ENCODE measurements around the gene IL4R. TPM values are rescaled to one million over a fixed set of nuclear protein-coding genes. Genes with fewer than 3 reads are reported as not detected.
"Not testable (repeated sequence)": the region's sequence is repeated elsewhere in the genome, so short reads cannot be mapped to it uniquely, and the experiment has no call there.

The IL4R gene
- polyA plus RNA-seq, 2 donors, result 51.1 to 60.0 TPM

DNA sequence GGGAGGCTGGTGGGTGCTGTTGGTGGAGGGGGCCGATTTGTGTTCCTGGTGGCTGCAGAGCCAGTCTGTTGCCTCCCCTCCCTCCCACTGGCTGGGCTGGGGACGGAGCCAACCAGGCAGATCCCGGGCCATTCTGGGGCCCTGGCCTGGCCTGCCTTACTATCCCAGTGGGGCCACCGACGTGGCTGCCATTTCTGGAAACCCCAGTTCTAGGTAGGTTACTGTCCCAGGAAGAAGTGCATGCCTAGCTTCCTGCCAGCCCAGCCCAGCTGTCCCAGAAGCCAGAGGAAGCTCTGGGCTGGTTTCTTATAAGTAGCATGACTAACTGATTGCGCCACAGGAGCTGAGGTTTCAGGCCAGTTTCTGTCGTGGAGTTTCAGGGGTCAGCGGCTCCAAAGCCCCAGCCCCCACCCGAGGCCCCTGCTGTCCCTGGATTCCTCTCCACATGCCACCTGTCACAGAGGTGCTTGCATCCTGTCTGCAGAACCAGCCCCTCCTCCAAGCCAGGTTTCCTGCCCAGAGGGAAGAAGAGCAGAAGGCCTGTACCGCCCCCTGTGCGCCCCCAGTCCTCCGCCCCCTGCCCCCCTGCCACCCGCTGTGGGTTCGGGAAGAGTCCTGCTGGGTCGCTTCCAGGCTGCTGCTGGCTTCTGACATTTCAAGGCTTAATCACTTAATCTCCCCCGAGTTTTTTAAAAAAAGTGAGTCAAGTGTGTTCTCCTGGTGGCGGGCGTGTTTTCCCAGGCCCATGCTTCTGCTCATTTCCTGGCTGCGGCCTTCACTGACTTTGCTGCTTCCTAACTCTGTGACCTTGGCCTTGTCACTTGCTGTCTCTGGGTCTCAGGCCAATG is 13.2 kb downstream of the IL4R start:
- 10 to 15% methylated on average over 19 of the region's 19 CpGs for WGBS, 2 donors
- H3K4me1 ChIP-seq (ENCODE audit: control insufficient read depth in 2 of 2, insufficient read depth in 2 of 2, low read length in 1 of 2), result peaks cover 7 to 23% of the 10 kb centered on the region in 2 donors
- no peak overlapping the region for H3K4me3 ChIP-seq (ENCODE audit: low read depth in 1 of 2, low read length in 2 of 2)

DNA sequence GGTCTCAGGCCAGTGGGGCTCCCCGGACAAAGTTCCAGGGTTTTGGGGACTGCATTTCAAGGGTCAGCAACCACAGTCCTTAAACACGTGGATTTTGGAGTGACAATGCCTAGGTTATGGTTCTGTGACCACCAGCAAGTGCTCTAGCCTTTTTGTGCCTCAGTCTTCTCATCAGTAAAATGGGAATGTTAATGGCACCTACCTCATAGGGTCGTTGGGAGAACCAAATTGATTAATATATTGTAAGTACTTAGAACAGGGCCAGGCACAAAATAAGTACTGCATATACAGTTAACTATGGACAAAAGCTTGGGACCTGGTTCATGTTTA is 13.8 kb downstream of the IL4R start:
- peak overlapping the region; percentile 99 for H3K27ac ChIP-seq (ENCODE audit: low read depth in 2 of 2, low read length in 1 of 2)
- H3K4me3 ChIP-seq (ENCODE audit: low read depth in 1 of 2, low read length in 2 of 2), result no peak overlapping the region
- no peaks in the 10 kb centered on the region for H3K9me3 ChIP-seq (ENCODE audit: control insufficient read depth in 2 of 2, insufficient read depth in 1 of 2, low read depth in 1 of 2, low read length in 1 of 2)
- peaks cover 7 to 23% of the 10 kb centered on the region in 2 donors for H3K4me1 ChIP-seq (ENCODE audit: control insufficient read depth in 2 of 2, insufficient read depth in 2 of 2, low read length in 1 of 2)
- 27 to 39% methylated on average over 3 of the region's 3 CpGs for WGBS, 2 donors
- H3K27me3 ChIP-seq (ENCODE audit: control insufficient read depth in 1 of 2, insufficient read depth in 2 of 2, low read length in 2 of 2), result no peaks in the 10 kb centered on the region
- H3K36me3 ChIP-seq (ENCODE audit: control insufficient read depth in 2 of 2, insufficient read depth in 2 of 2, low read length in 1 of 2), result peaks cover 0 to 6% of the 10 kb centered on the region in 2 donors

More for the DNA sequence above, 13.2 kb downstream of the IL4R start:
- Histone ChIP-seq H3K36me3 (ENCODE audit: control insufficient read depth in 2 of 2, insufficient read depth in 2 of 2, low read length in 1 of 2) (peaks cover 0 to 6% of the 10 kb centered on the region in 2 donors), H3K27ac (ENCODE audit: low read depth in 2 of 2, low read length in 1 of 2) (peak overlapping the region; percentile 99), H3K9me3 (ENCODE audit: control insufficient read depth in 2 of 2, insufficient read depth in 1 of 2, low read depth in 1 of 2, low read length in 1 of 2) (no peaks in the 10 kb centered on the region), H3K27me3 (ENCODE audit: control insufficient read depth in 1 of 2, insufficient read depth in 2 of 2, low read length in 2 of 2) (no peaks in the 10 kb centered on the region)

DNA sequence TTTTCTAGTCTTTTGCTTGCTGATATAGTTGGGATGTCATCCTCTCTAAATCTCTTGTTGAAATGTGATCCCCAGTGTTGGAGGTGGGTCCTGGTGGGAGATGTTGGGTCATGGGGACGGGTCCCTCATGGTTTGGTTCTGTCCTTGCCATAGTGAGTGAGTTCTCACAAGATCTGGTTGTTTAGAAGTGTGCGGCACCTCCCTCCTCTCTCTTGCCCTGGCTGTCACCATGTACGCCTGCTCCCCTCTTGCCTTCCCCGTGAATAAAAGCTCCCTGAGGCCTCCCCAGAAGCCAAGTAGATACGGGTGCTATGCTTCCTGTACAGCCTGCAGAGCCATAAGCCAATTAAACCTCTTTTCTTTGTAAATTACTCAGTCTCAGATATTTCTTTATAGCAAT is 15.2 kb downstream of the IL4R start:
- 79 to 91% methylated on average over 5 of the region's 5 CpGs for WGBS, 2 donors
- Histone ChIP-seq H3K4me1 (ENCODE audit: control insufficient read depth in 2 of 2, insufficient read depth in 2 of 2, low read length in 1 of 2) (peaks cover 7 to 19% of the 10 kb centered on the region in 2 donors), H3K4me3 (ENCODE audit: low read depth in 1 of 2, low read length in 2 of 2) (no peak overlapping the region), H3K27ac (ENCODE audit: low read depth in 2 of 2, low read length in 1 of 2) (peak overlapping the region; percentile 66 to 87), H3K36me3 (ENCODE audit: control insufficient read depth in 2 of 2, insufficient read depth in 2 of 2, low read length in 1 of 2) (peaks cover 4 to 6% of the 10 kb centered on the region in 2 donors), H3K27me3 (ENCODE audit: control insufficient read depth in 1 of 2, insufficient read depth in 2 of 2, low read length in 2 of 2) (no peaks in the 10 kb centered on the region), H3K9me3 (ENCODE audit: control insufficient read depth in 2 of 2, insufficient read depth in 1 of 2, low read depth in 1 of 2, low read length in 1 of 2) (no peaks in the 10 kb centered on the region)

- H3K36me3 ChIP-seq (ENCODE audit: control insufficient read depth in 2 of 2, insufficient read depth in 2 of 2, low read length in 1 of 2); H3K27me3 ChIP-seq (ENCODE audit: control insufficient read depth in 1 of 2, insufficient read depth in 2 of 2, low read length in 2 of 2); H3K9me3 ChIP-seq (ENCODE audit: control insufficient read depth in 2 of 2, insufficient read depth in 1 of 2, low read depth in 1 of 2, low read length in 1 of 2); H3K4me3 ChIP-seq (ENCODE audit: low read depth in 1 of 2, low read length in 2 of 2): not testable (repeated sequence)
- peaks cover 7 to 14% of the 10 kb centered on the region in 2 donors for H3K4me1 ChIP-seq (ENCODE audit: control insufficient read depth in 2 of 2, insufficient read depth in 2 of 2, low read length in 1 of 2)
- WGBS, 2 donors, result 64 to 70% methylated on average over 8 of the region's 8 CpGs
- peak overlapping the region; percentile 90 to 94 for H3K27ac ChIP-seq (ENCODE audit: low read depth in 2 of 2, low read length in 1 of 2)
Observed at GRCh38 chr16:27329376-27330079, 15.8 kb downstream of the IL4R start.

DNA sequence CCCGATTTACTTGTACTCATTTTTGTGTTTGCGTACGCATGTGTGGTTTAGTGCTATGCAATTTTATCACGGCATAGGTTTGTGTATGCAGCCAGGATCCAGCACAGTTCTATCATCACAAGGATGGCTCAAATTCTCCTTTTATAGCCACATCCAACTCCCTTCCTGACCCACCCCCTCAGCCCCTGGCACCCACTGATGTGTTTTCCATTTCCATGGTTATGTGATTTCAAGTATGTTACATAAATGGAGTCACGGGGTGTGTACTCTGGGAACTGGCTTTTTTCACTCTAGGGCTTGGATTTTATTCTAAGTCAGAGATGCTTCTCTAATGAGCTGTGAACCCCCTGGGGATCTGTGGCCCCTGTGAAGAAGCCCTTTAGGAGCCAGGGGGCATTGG is 16.8 kb downstream of the IL4R start:
- Histone ChIP-seq H3K9me3 (ENCODE audit: control insufficient read depth in 2 of 2, insufficient read depth in 1 of 2, low read depth in 1 of 2, low read length in 1 of 2) (no peaks in the 10 kb centered on the region), H3K27ac (ENCODE audit: low read depth in 2 of 2, low read length in 1 of 2) (peak overlapping the region; percentile 90 to 94), H3K4me1 (ENCODE audit: control insufficient read depth in 2 of 2, insufficient read depth in 2 of 2, low read length in 1 of 2) (peaks cover 7 to 8% of the 10 kb centered on the region in 2 donors), H3K4me3 (ENCODE audit: low read depth in 1 of 2, low read length in 2 of 2) (no peak overlapping the region), H3K27me3 (ENCODE audit: control insufficient read depth in 1 of 2, insufficient read depth in 2 of 2, low read length in 2 of 2) (no peaks in the 10 kb centered on the region), H3K36me3 (ENCODE audit: control insufficient read depth in 2 of 2, insufficient read depth in 2 of 2, low read length in 1 of 2) (peaks cover 2 to 4% of the 10 kb centered on the region in 2 donors)
- WGBS, 2 donors, result 40 to 55% methylated on average over 5 of the region's 5 CpGs

- H3K4me1 ChIP-seq (ENCODE audit: control insufficient read depth in 2 of 2, insufficient read depth in 2 of 2, low read length in 1 of 2), result peaks cover 0 to under 1% of the 10 kb centered on the region in 2 donors
- peaks cover 3 to 4% of the 10 kb centered on the region in 2 donors for H3K36me3 ChIP-seq (ENCODE audit: control insufficient read depth in 2 of 2, insufficient read depth in 2 of 2, low read length in 1 of 2)
- WGBS, 2 donors, result 63 to 70% methylated on average over 6 of the region's 6 CpGs
Observed at GRCh38 chr16:27332105-27332504, 18.3 kb downstream of the IL4R start.

DNA sequence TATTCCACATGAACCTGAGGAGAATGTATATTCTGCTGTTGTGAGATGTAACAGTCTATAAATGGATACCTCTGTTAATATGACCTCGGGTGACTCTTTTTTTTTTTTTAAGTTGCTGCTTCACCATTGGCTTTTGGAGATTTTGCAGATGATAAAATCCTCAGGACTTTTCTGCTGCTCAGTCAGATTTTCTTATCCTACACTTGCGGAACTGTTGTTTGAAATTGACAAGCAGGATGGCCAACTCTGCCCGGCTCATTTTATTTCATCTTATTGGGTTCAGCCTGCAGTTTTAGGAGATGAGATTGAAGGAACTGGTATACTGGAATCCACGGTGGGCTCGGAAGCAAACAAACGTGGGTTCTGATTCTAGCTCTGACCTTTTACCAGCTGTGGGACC is 19.3 kb downstream of the IL4R start:
- no peaks in the 10 kb centered on the region for H3K4me1 ChIP-seq (ENCODE audit: control insufficient read depth in 2 of 2, insufficient read depth in 2 of 2, low read length in 1 of 2)
- WGBS, 2 donors, result 80 to 84% methylated on average over 6 of the region's 6 CpGs
- no peaks in the 10 kb centered on the region for H3K27me3 ChIP-seq (ENCODE audit: control insufficient read depth in 1 of 2, insufficient read depth in 2 of 2, low read length in 2 of 2)
- peak overlapping the region; percentile 59 to 67 for H3K27ac ChIP-seq (ENCODE audit: low read depth in 2 of 2, low read length in 1 of 2)
- H3K9me3 ChIP-seq (ENCODE audit: control insufficient read depth in 2 of 2, insufficient read depth in 1 of 2, low read depth in 1 of 2, low read length in 1 of 2), result no peaks in the 10 kb centered on the region
- H3K36me3 ChIP-seq (ENCODE audit: control insufficient read depth in 2 of 2, insufficient read depth in 2 of 2, low read length in 1 of 2), result peaks cover 4% of the 10 kb centered on the region in 2 donors
- no peak overlapping the region for H3K4me3 ChIP-seq (ENCODE audit: low read depth in 1 of 2, low read length in 2 of 2)

More at GRCh38 chr16:27332105-27332504, 18.3 kb downstream of the IL4R start:
- H3K27ac ChIP-seq (ENCODE audit: low read depth in 2 of 2, low read length in 1 of 2), result peak overlapping the region in 1 of 2 donors; percentile 81
- H3K27me3 ChIP-seq (ENCODE audit: control insufficient read depth in 1 of 2, insufficient read depth in 2 of 2, low read length in 2 of 2), result no peaks in the 10 kb centered on the region
- H3K4me3 ChIP-seq (ENCODE audit: low read depth in 1 of 2, low read length in 2 of 2), result no peak overlapping the region
- H3K9me3 ChIP-seq (ENCODE audit: control insufficient read depth in 2 of 2, insufficient read depth in 1 of 2, low read depth in 1 of 2, low read length in 1 of 2), result no peaks in the 10 kb centered on the region

DNA sequence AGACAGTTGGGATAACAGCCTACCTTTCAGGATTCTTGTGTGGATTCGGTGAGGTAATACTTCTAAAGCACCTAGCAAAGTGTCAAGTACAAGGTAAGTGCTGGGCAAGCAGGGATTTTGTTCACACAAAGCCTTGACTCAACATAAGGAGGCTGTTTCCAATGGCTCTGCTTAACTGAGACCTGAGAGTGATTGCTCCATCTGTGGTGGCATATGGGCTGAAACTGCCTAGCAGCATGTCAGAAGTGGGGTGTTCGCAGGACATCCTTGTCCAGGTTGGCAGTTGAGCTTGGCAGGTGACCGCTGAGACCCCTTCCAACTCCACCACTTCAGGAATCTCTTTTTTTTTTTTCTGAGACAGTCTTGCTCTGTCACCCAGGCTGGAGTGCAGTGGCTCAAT is 19.8 kb downstream of the IL4R start:
- no peaks in the 10 kb centered on the region for H3K4me1 ChIP-seq (ENCODE audit: control insufficient read depth in 2 of 2, insufficient read depth in 2 of 2, low read length in 1 of 2)
- H3K4me3 ChIP-seq (ENCODE audit: low read depth in 1 of 2, low read length in 2 of 2), result no peak overlapping the region
- H3K27ac ChIP-seq (ENCODE audit: low read depth in 2 of 2, low read length in 1 of 2), result peak overlapping the region; percentile 59 to 67
- 91 to 93% methylated on average over 3 of the region's 3 CpGs for WGBS, 2 donors
- H3K36me3 ChIP-seq (ENCODE audit: control insufficient read depth in 2 of 2, insufficient read depth in 2 of 2, low read length in 1 of 2), result peaks cover 4% of the 10 kb centered on the region in 2 donors
- H3K27me3 ChIP-seq (ENCODE audit: control insufficient read depth in 1 of 2, insufficient read depth in 2 of 2, low read length in 2 of 2), result no peaks in the 10 kb centered on the region
- H3K9me3 ChIP-seq (ENCODE audit: control insufficient read depth in 2 of 2, insufficient read depth in 1 of 2, low read depth in 1 of 2, low read length in 1 of 2), result no peaks in the 10 kb centered on the region

- H3K36me3 ChIP-seq (ENCODE audit: control insufficient read depth in 2 of 2, insufficient read depth in 2 of 2, low read length in 1 of 2), result peaks cover 4% of the 10 kb centered on the region in 2 donors
- H3K27ac ChIP-seq (ENCODE audit: low read depth in 2 of 2, low read length in 1 of 2), result peak overlapping the region in 1 of 2 donors; percentile 37
- H3K9me3 ChIP-seq (ENCODE audit: control insufficient read depth in 2 of 2, insufficient read depth in 1 of 2, low read depth in 1 of 2, low read length in 1 of 2), result no peaks in the 10 kb centered on the region
- no peak overlapping the region for H3K4me3 ChIP-seq (ENCODE audit: low read depth in 1 of 2, low read length in 2 of 2)
- H3K27me3 ChIP-seq (ENCODE audit: control insufficient read depth in 1 of 2, insufficient read depth in 2 of 2, low read length in 2 of 2), result no peaks in the 10 kb centered on the region
- WGBS, 2 donors, result 85 to 87% methylated on average over 10 of the region's 10 CpGs
- H3K4me1 ChIP-seq (ENCODE audit: control insufficient read depth in 2 of 2, insufficient read depth in 2 of 2, low read length in 1 of 2), result no peaks in the 10 kb centered on the region
Observed at GRCh38 chr16:27334192-27334764, 20.5 kb downstream of the IL4R start.

Data from esophagus (tissue), 2 donors.